ENCODE measurements around the gene SIGLEC6.

GRCh38 chr19:51521781-51522180, 9.7 kb downstream of the SIGLEC6 start:
- TF ChIP-seq CTCF (IDR thresholded peaks at IDR 0.05) (no peak), ESRRA (IDR thresholded peaks at IDR 0.05; ENCODE audit: borderline replicate concordance, low read length) (no peak), EHMT2 (IDR thresholded peaks at IDR 0.05; ENCODE audit: low read depth) (no peak), EP300 (IDR thresholded peaks at IDR 0.05) (no peak), FOSL2 (IDR thresholded peaks at IDR 0.05) (no peak), FOSL2 (CRISPR knock-in tag; IDR thresholded peaks at IDR 0.05) (no peak), KDM5A (IDR thresholded peaks at IDR 0.05) (no peak), FOSB (CRISPR knock-in tag; IDR thresholded peaks at IDR 0.05) (no peak), ZSCAN20 (CRISPR knock-in tag; IDR thresholded peaks at IDR 0.05) (no peak), MYC (IDR thresholded peaks at IDR 0.05; ENCODE audit: borderline replicate concordance, low read length) (no peak)

Measured in A549 (cell line).